DND-41 (cell line): Measurements from ENCODE around the gene OTOF.

Experiments used
- ATAC-seq: fragments of 200-7000 bp; cut with Tn5 transposase; 3 replicates; pipeline ENCODE4 v1.9.1; 2021; ENCODE audit warnings: low read depth; ENCODE audit not compliant: insufficient read depth
- DNase-seq: peaks from one replicate; pipeline ENCODE4 v3.0.0-alpha.2; 2020
- H2AFZ ChIP-seq: 2 replicates; pipeline ENCODE4 v1.6.0; 2012; ENCODE audit warnings: low read depth, low read length
- H3K27ac ChIP-seq: 2 replicates; pipeline ENCODE4 v1.5.1; 2012; ENCODE audit warnings: low read length, inconsistent platforms
- H3K27me3 ChIP-seq: fragments of 200-600 bp; sonication (generic); 2 replicates; pipeline ENCODE4 v1.6.0; 2012; ENCODE audit warnings: low read length, mild to moderate bottlenecking, inconsistent platforms; ENCODE audit not compliant: insufficient read depth, poor library complexity
- H3K36me3 ChIP-seq: 2 replicates; pipeline ENCODE4 v1.5.1; 2012; ENCODE audit warnings: low read length, inconsistent platforms; ENCODE audit not compliant: insufficient read depth
- H3K4me1 ChIP-seq: 2 replicates; pipeline ENCODE4 v1.5.1; 2012; ENCODE audit warnings: mild to moderate bottlenecking, low read length; ENCODE audit not compliant: insufficient read depth
- H3K4me2 ChIP-seq: 2 replicates; pipeline ENCODE4 v1.6.0; 2012; ENCODE audit warnings: mild to moderate bottlenecking, moderate library complexity, low read length, inconsistent platforms; ENCODE audit not compliant: insufficient read depth
- H3K4me3 ChIP-seq, 2 experiments: fragments of 200-600 bp in 1 of 2; shearing (Covaris generic) in 1 of 2; 2 replicates each; pipeline ENCODE4 v1.5.1; 2012 to 2016; ENCODE audit warnings: inconsistent platforms in 2 of 2, low read length in 2 of 2, mild to moderate bottlenecking in 2 of 2, low read depth in 1 of 2, moderate library complexity in 1 of 2
- H3K79me2 ChIP-seq: 2 replicates; pipeline ENCODE4 v1.6.0; 2012; ENCODE audit warnings: low read length, inconsistent platforms; ENCODE audit not compliant: insufficient read depth
- H3K9ac ChIP-seq: 2 replicates; pipeline ENCODE4 v1.6.0; 2012; ENCODE audit warnings: low read depth, mild to moderate bottlenecking, inconsistent platforms, low read length, moderate library complexity
- H3K9me3 ChIP-seq: 2 replicates; pipeline ENCODE4 v1.5.1; 2012; ENCODE audit warnings: low read length, moderate library complexity, mild to moderate bottlenecking, inconsistent platforms; ENCODE audit not compliant: insufficient read depth, severe bottlenecking
- H4K20me1 ChIP-seq: 2 replicates; pipeline ENCODE4 v1.6.0; 2012; ENCODE audit warnings: low read length; ENCODE audit not compliant: insufficient read depth
- CTCF ChIP-seq: IDR thresholded peaks from 2 replicates; pipeline ENCODE4 v1.5.1; 2012; ENCODE audit warnings: borderline replicate concordance, low read length, moderate library complexity, mild to moderate bottlenecking; ENCODE audit not compliant: poor library complexity, severe bottlenecking; ENCODE audit errors: extremely low read depth
- EZH2 ChIP-seq: IDR thresholded peaks from 3 replicates; pipeline ENCODE4 v1.6.1; 2012; ENCODE audit warnings: borderline replicate concordance, low read depth, mild to moderate bottlenecking, moderate library complexity, low read length, inconsistent platforms; ENCODE audit not compliant: severe bottlenecking

OTOF gene

GRCh38 chr2:26412091-26412673, 65.7 kb downstream of the OTOF start:
- H3K79me2 ChIP-seq = no peaks in the 10 kb centered on the region
- no peak overlapping the region for H3K9ac ChIP-seq
- H3K36me3 ChIP-seq = no peaks in the 10 kb centered on the region
- H3K27ac ChIP-seq = no peak overlapping the region
- H3K9me3 ChIP-seq = no peaks in the 10 kb centered on the region
- H3K4me1 ChIP-seq = no peaks in the 10 kb centered on the region
- ATAC-seq (0 out of 3 replicates have a peak, but pooled peaks have one; percentile 29), DNase-seq (no peak)
- H4K20me1 ChIP-seq = no peaks in the 10 kb centered on the region
- H3K27me3 ChIP-seq = no peaks in the 10 kb centered on the region
- H3K4me3 ChIP-seq = no peak overlapping the region
- H3K4me2 ChIP-seq = no peak overlapping the region
- H2AFZ ChIP-seq = no peak overlapping the region
- no peak for TF ChIP-seq EZH2

GRCh38 chr2:26411419-26411818, 66.5 kb downstream of the OTOF start:
- Histone ChIP-seq H3K79me2 (no peaks in the 10 kb centered on the region), H4K20me1 (no peaks in the 10 kb centered on the region), H3K4me3 (no peak overlapping the region), H3K36me3 (no peaks in the 10 kb centered on the region), H3K27me3 (no peaks in the 10 kb centered on the region), H2AFZ (no peak overlapping the region), H3K4me1 (no peaks in the 10 kb centered on the region), H3K9ac (no peak overlapping the region), H3K9me3 (no peaks in the 10 kb centered on the region), H3K4me2 (no peak overlapping the region), H3K27ac (no peak overlapping the region)
- DNase-seq (no peak), ATAC-seq (no peak)
- no peak for TF ChIP-seq EZH2
- TF ChIP-seq CTCF = no peak

- TF ChIP-seq CTCF (no peak), EZH2 (no peak)
- no peak overlapping the region for H3K4me3 ChIP-seq
These were observed 67.1 kb downstream of the OTOF start for GRCh38 chr2:26410764-26411243.

GRCh38 chr2:26409785-26410184, 68.1 kb downstream of the OTOF start:
- H3K9me3 ChIP-seq = no peaks in the 10 kb centered on the region
- H3K9ac ChIP-seq = no peak overlapping the region
- no peak overlapping the region for H3K4me3 ChIP-seq
- H3K4me1 ChIP-seq = no peaks in the 10 kb centered on the region
- no peaks in the 10 kb centered on the region for H3K79me2 ChIP-seq
- ATAC-seq = no peak
- no peak for DNase-seq
- no peaks in the 10 kb centered on the region for H3K36me3 ChIP-seq
- H3K4me2 ChIP-seq = no peak overlapping the region
- H4K20me1 ChIP-seq = no peaks in the 10 kb centered on the region
- H2AFZ ChIP-seq = no peak overlapping the region
- no peaks in the 10 kb centered on the region for H3K27me3 ChIP-seq
- no peak for TF ChIP-seq EZH2
- no peak for TF ChIP-seq CTCF
- H3K27ac ChIP-seq = no peak overlapping the region

More at GRCh38 chr2:26410764-26411243, 67.1 kb downstream of the OTOF start:
- ATAC-seq (no peak), DNase-seq (no peak)
- Histone ChIP-seq H3K9ac (no peak overlapping the region), H3K27me3 (no peaks in the 10 kb centered on the region), H3K4me2 (no peak overlapping the region), H3K36me3 (no peaks in the 10 kb centered on the region), H3K27ac (no peak overlapping the region), H3K79me2 (no peaks in the 10 kb centered on the region), H4K20me1 (no peaks in the 10 kb centered on the region), H3K4me1 (no peaks in the 10 kb centered on the region), H2AFZ (no peak overlapping the region), H3K9me3 (no peaks in the 10 kb centered on the region)
